Neuronal stem cell (in vitro differentiated cells): Measurements from ENCODE around the gene SRI.

ENCODE experiments used
- DNase-seq: peaks from one replicate; pipeline ENCODE4 v3.0.0-alpha.2; 2013; ENCODE audit warnings: low spot score
- H2AFZ ChIP-seq: one replicate; pipeline ENCODE4 v1.6.1; 2013; ENCODE audit warnings: mild to moderate bottlenecking, low read length, inconsistent platforms
- H2AK5ac ChIP-seq: 2 replicates; pipeline ENCODE4 v1.6.1; 2013; ENCODE audit warnings: low read depth, mild to moderate bottlenecking, inconsistent platforms, low read length, moderate library complexity, mixed read lengths
- H2BK120ac ChIP-seq: 2 replicates; pipeline ENCODE4 v1.6.1; 2013; ENCODE audit warnings: low read depth, mild to moderate bottlenecking, inconsistent platforms, low read length, moderate library complexity, mixed read lengths
- H2BK12ac ChIP-seq: one replicate; pipeline ENCODE4 v1.6.1; 2013; ENCODE audit warnings: low read length, inconsistent platforms
- H2BK15ac ChIP-seq: 2 replicates; pipeline ENCODE4 v1.6.1; 2013; ENCODE audit warnings: mild to moderate bottlenecking, low read length, inconsistent platforms, mixed read lengths
- H2BK5ac ChIP-seq: one replicate; pipeline ENCODE4 v1.6.1; 2013; ENCODE audit warnings: inconsistent platforms, mild to moderate bottlenecking, low read length, moderate library complexity
- H3K14ac ChIP-seq: one replicate; pipeline ENCODE4 v1.6.1; 2013; ENCODE audit warnings: low read length, inconsistent platforms
- H3K18ac ChIP-seq: 2 replicates; pipeline ENCODE4 v1.6.1; 2013; ENCODE audit warnings: low read length, inconsistent platforms
- H3K23ac ChIP-seq: 2 replicates; pipeline ENCODE4 v1.6.1; 2013; ENCODE audit warnings: low read depth, mild to moderate bottlenecking, mixed read lengths, low read length, inconsistent platforms; ENCODE audit not compliant: poor library complexity
- H3K27ac ChIP-seq: replicated peaks from 3 replicates; pipeline ENCODE4 v1.5.1; 2013; ENCODE audit warnings: low read length, inconsistent platforms
- H3K27me3 ChIP-seq, 3 experiments: 2 replicates each; pipeline ENCODE4 v1.6.1; 2013; ENCODE audit warnings: low read length in 3 of 3, mild to moderate bottlenecking in 2 of 3, inconsistent platforms in 1 of 3, low read depth in 1 of 3, mixed read lengths in 1 of 3, moderate library complexity in 1 of 3; ENCODE audit not compliant: control insufficient read depth in 3 of 3, insufficient read depth in 3 of 3
- H3K36me3 ChIP-seq, 2 donors: replicated peaks in 1 of 2; 2 replicates each; pipeline ENCODE4 v1.6.1; 2013; ENCODE audit warnings: low read length in 2 of 2; ENCODE audit not compliant: control insufficient read depth in 2 of 2, insufficient read depth in 2 of 2
- H3K4ac ChIP-seq: 2 replicates; pipeline ENCODE4 v1.6.1; 2013; ENCODE audit warnings: inconsistent platforms, mild to moderate bottlenecking, low read length, moderate library complexity
- H3K4me1 ChIP-seq, 2 donors: 1 replicate in 1 of 2; 2 replicates in 1 of 2; pipeline ENCODE4 v1.6.1; 2013; ENCODE audit warnings: low read length in 2 of 2, low read depth in 1 of 2; ENCODE audit not compliant: control insufficient read depth in 2 of 2, insufficient read depth in 1 of 2
- H3K4me2 ChIP-seq: one replicate; pipeline ENCODE4 v1.6.1; 2013; ENCODE audit warnings: mild to moderate bottlenecking, low read length, inconsistent platforms; ENCODE audit not compliant: insufficient read depth, poor library complexity, severe bottlenecking
- H3K4me3 ChIP-seq, 2 donors: 2 replicates each; pipeline ENCODE4 v1.5.1; 2013; ENCODE audit warnings: low read length in 2 of 2, mild to moderate bottlenecking in 2 of 2, inconsistent platforms in 1 of 2, moderate library complexity in 1 of 2
- H3K79me1 ChIP-seq: one replicate; pipeline ENCODE4 v1.6.1; 2013; ENCODE audit warnings: low read depth, mild to moderate bottlenecking, inconsistent platforms, low read length, moderate library complexity
- H3K9ac ChIP-seq: one replicate; pipeline ENCODE4 v1.6.1; 2013; ENCODE audit warnings: mild to moderate bottlenecking, low read depth, low read length, inconsistent platforms; ENCODE audit not compliant: poor library complexity
- H3K9me3 ChIP-seq, 2 donors: replicated peaks in 1 of 2; 2 replicates each; pipeline versions ENCODE3 to v1.6.1; 2013; ENCODE audit warnings: low read length in 2 of 2, mild to moderate bottlenecking in 2 of 2, inconsistent platforms in 1 of 2, low read depth in 1 of 2, mixed read lengths in 1 of 2, moderate library complexity in 1 of 2; ENCODE audit not compliant: control insufficient read depth in 2 of 2, insufficient read depth in 1 of 2
- H4K8ac ChIP-seq: one replicate; pipeline ENCODE4 v1.6.1; 2013; ENCODE audit warnings: low read depth, mild to moderate bottlenecking, inconsistent platforms, low read length, moderate library complexity
- H4K91ac ChIP-seq: one replicate; pipeline ENCODE4 v1.6.1; 2013; ENCODE audit warnings: low read length, low read depth, mild to moderate bottlenecking, inconsistent platforms; ENCODE audit not compliant: poor library complexity
- WGBS, 2 donors: extraction: QIAGEN DNeasy Blood & Tissue Kit; methylation state at CpG; one replicate each; pipeline ENCODE4 v1.1.7; 2013; ENCODE audit warnings: missing lambda C conversion rate in 2 of 2, mixed read lengths in 1 of 2; ENCODE audit not compliant: insufficient read length in 2 of 2, insufficient replicate concordance in 1 of 2; ENCODE audit errors: extremely low coverage in 2 of 2; 5-methylcytosine and 5-hydroxymethylcytosine counted together

Gene SRI

GRCh38 chr7:88218429-88218745 is 1.5 kb downstream of the SRI start:
- no peak overlapping the region for H3K9ac ChIP-seq
- no peak overlapping the region for H2BK120ac ChIP-seq
- no peak overlapping the region for H2AK5ac ChIP-seq
- H3K4me3 ChIP-seq = peak overlapping the region in 1 of 2 donors; percentile 84
- WGBS, 2 donors = no CpG with 5 or more reads among the region's 5 CpGs
- no peak overlapping the region for H3K18ac ChIP-seq
- H3K79me1 ChIP-seq = peaks cover 3% of the 10 kb centered on the region
- no peaks in the 10 kb centered on the region for H3K9me3 ChIP-seq
- H3K23ac ChIP-seq = no peak overlapping the region
- H3K36me3 ChIP-seq = peaks cover 5 to 44% of the 10 kb centered on the region in 2 donors
- no peak for DNase-seq
- no peak overlapping the region for H2BK12ac ChIP-seq
- no peak overlapping the region for H2BK5ac ChIP-seq
- no peak overlapping the region for H3K27ac ChIP-seq
- peaks cover 3 to 15% of the 10 kb centered on the region in 2 donors for H3K4me1 ChIP-seq
- no peak overlapping the region for H4K8ac ChIP-seq
- H2AFZ ChIP-seq = peak overlapping the region; percentile 95
- no peak overlapping the region for H3K14ac ChIP-seq
- no peak overlapping the region for H3K4ac ChIP-seq
- H3K4me2 ChIP-seq = no peak overlapping the region
- no peaks in the 10 kb centered on the region for H3K27me3 ChIP-seq
- no peak overlapping the region for H4K91ac ChIP-seq
- no peak overlapping the region for H2BK15ac ChIP-seq

DNA sequence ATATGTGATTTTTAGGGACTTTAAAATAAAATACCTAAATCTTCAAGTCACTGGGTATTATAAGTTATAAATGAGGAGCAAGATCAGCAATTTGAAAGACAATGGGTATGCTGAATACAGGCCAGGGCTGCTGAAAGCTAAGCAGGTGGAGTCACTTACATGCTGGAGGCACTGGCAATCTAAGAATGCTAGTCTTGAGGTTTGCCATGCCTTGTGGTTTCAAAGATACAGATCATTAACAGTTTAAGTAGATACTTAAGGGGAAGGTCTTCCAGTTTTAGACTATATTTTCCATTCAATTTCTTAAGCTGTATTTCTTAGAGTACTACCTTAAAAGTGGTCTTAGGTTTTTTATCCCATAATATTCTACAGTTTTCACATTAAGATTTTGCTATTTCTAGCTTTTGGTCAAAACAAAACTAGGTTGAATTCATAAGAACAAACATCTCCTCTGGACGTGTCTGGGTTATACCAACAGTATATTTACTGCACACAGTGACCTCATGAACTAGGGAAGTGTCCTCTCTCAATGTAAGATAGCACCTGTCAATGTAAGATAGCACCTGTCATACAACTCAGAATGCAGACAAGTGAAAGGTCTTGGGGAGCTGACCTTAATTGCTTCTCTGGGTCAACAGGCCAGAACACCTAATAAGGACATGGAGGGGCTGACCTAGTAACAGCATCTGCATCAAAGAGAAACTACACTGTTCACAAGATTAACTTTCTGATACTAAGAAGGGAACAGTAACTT is 2.0 kb downstream of the SRI start:
- peak overlapping the region in 1 of 2 donors; percentile 84 for H3K4me3 ChIP-seq
- H4K91ac ChIP-seq = no peak overlapping the region
- no peaks in the 10 kb centered on the region for H3K27me3 ChIP-seq
- peaks cover 3 to 15% of the 10 kb centered on the region in 2 donors for H3K4me1 ChIP-seq
- no peak overlapping the region for H2AFZ ChIP-seq
- no peak overlapping the region for H4K8ac ChIP-seq
- no peak overlapping the region for H3K27ac ChIP-seq
- no peak for DNase-seq
- H2AK5ac ChIP-seq = no peak overlapping the region
- no CpG with 5 or more reads among the region's 1 CpG for WGBS, 2 donors
- no peak overlapping the region for H3K9ac ChIP-seq
- no peak overlapping the region for H3K23ac ChIP-seq
- H3K36me3 ChIP-seq = peaks cover 7 to 50% of the 10 kb centered on the region in 2 donors
- H3K18ac ChIP-seq = no peak overlapping the region
- H2BK12ac ChIP-seq = no peak overlapping the region
- no peak overlapping the region for H3K4ac ChIP-seq
- H2BK15ac ChIP-seq = no peak overlapping the region
- H2BK5ac ChIP-seq = no peak overlapping the region
- no peaks in the 10 kb centered on the region for H3K9me3 ChIP-seq
- H3K79me1 ChIP-seq = peaks cover 3% of the 10 kb centered on the region
- H3K14ac ChIP-seq = no peak overlapping the region
- no peak overlapping the region for H2BK120ac ChIP-seq
- H3K4me2 ChIP-seq = no peak overlapping the region

- H3K23ac ChIP-seq = no peak overlapping the region
- H3K18ac ChIP-seq = no peak overlapping the region
- H3K4me3 ChIP-seq = no peak overlapping the region
- H3K27me3 ChIP-seq = no peaks in the 10 kb centered on the region
- no peak overlapping the region for H2BK12ac ChIP-seq
- no peak overlapping the region for H2BK5ac ChIP-seq
- H4K91ac ChIP-seq = no peak overlapping the region
- no peak overlapping the region for H4K8ac ChIP-seq
- H3K4ac ChIP-seq = no peak overlapping the region
- H3K79me1 ChIP-seq = peaks cover 3% of the 10 kb centered on the region
- DNase-seq = no peak
- H2AFZ ChIP-seq = no peak overlapping the region
- no peak overlapping the region for H2BK120ac ChIP-seq
- peaks cover 3 to 14% of the 10 kb centered on the region in 2 donors for H3K4me1 ChIP-seq
- no peak overlapping the region for H3K9ac ChIP-seq
- H3K27ac ChIP-seq = no peak overlapping the region
- H2BK15ac ChIP-seq = no peak overlapping the region
- H3K36me3 ChIP-seq = peaks cover 9 to 65% of the 10 kb centered on the region in 2 donors
- no peaks in the 10 kb centered on the region for H3K9me3 ChIP-seq
- no peak overlapping the region for H3K4me2 ChIP-seq
- H2AK5ac ChIP-seq = no peak overlapping the region
- H3K14ac ChIP-seq = no peak overlapping the region
These were observed 3.6 kb downstream of the SRI start for GRCh38 chr7:88216276-88216675.

GRCh38 chr7:88215295-88215694 is 4.5 kb downstream of the SRI start:
- Histone ChIP-seq H2BK12ac (no peak overlapping the region), H3K4ac (no peak overlapping the region), H3K9ac (no peak overlapping the region), H3K79me1 (peaks cover 3% of the 10 kb centered on the region), H4K8ac (no peak overlapping the region), H2AK5ac (no peak overlapping the region), H3K23ac (no peak overlapping the region), H3K27me3 (no peaks in the 10 kb centered on the region), H3K36me3 (peaks cover 9 to 75% of the 10 kb centered on the region in 2 donors), H3K18ac (no peak overlapping the region), H2AFZ (no peak overlapping the region), H3K4me1 (peaks cover 3 to 8% of the 10 kb centered on the region in 2 donors), H2BK120ac (no peak overlapping the region), H2BK15ac (no peak overlapping the region), H2BK5ac (no peak overlapping the region), H3K4me2 (no peak overlapping the region), H3K9me3 (no peaks in the 10 kb centered on the region), H3K27ac (no peak overlapping the region), H3K4me3 (no peak overlapping the region), H3K14ac (no peak overlapping the region), H4K91ac (no peak overlapping the region)
- no CpG with 5 or more reads among the region's 2 CpGs for WGBS, 2 donors
- DNase-seq = no peak
